Ishikawa (cell line): ENCODE results near the gene C19orf38.

ENCODE experiments used
- CEBPB ChIP-seq: IDR thresholded peaks from 2 replicates; pipeline ENCODE4 v1.6.1; 2012
- CREB1 ChIP-seq: IDR thresholded peaks from 2 replicates; pipeline ENCODE4 v1.6.1; 2012; ENCODE audit warnings: low read depth
- EGR1 ChIP-seq: IDR thresholded peaks from 2 replicates; pipeline ENCODE4 v1.6.1; 2012
- EP300 ChIP-seq: IDR thresholded peaks from 2 replicates; pipeline ENCODE4 v1.6.1; 2012; ENCODE audit warnings: borderline replicate concordance
- FOXM1 ChIP-seq: IDR thresholded peaks from 2 replicates; pipeline ENCODE4 v1.6.1; 2012; ENCODE audit warnings: low read depth, borderline replicate concordance
- MAX ChIP-seq: IDR thresholded peaks from 2 replicates; pipeline ENCODE4 v1.6.1; 2012
- NFIC ChIP-seq: IDR thresholded peaks from 2 replicates; pipeline ENCODE4 v1.6.1; 2012
- RAD21 ChIP-seq: IDR thresholded peaks from 2 replicates; pipeline ENCODE4 v1.6.1; 2012; ENCODE audit warnings: low read depth
- TAF1 ChIP-seq: IDR thresholded peaks from 2 replicates; pipeline ENCODE4 v1.6.1; 2012; ENCODE audit warnings: low read depth, mild to moderate bottlenecking
- TCF12 ChIP-seq: IDR thresholded peaks from 2 replicates; pipeline ENCODE4 v1.6.1; 2012; ENCODE audit warnings: low read depth
- TEAD4 ChIP-seq: IDR thresholded peaks from 2 replicates; pipeline ENCODE4 v1.6.1; 2012
- USF1 ChIP-seq: IDR thresholded peaks from 2 replicates; pipeline ENCODE4 v1.6.1; 2012
- YY1 ChIP-seq: IDR thresholded peaks from 2 replicates; pipeline ENCODE4 v1.6.1; 2012; ENCODE audit warnings: low read depth
- ZBTB7A ChIP-seq: IDR thresholded peaks from 2 replicates; pipeline ENCODE4 v1.6.1; 2012; ENCODE audit warnings: low read depth
- TF ChIP-seq, protein P1 (sequence below): IDR thresholded peaks from 2 replicates; pipeline ENCODE4 v1.6.1; 2012; ENCODE audit warnings: low read depth, mild to moderate bottlenecking

C19orf38 gene

DNA sequence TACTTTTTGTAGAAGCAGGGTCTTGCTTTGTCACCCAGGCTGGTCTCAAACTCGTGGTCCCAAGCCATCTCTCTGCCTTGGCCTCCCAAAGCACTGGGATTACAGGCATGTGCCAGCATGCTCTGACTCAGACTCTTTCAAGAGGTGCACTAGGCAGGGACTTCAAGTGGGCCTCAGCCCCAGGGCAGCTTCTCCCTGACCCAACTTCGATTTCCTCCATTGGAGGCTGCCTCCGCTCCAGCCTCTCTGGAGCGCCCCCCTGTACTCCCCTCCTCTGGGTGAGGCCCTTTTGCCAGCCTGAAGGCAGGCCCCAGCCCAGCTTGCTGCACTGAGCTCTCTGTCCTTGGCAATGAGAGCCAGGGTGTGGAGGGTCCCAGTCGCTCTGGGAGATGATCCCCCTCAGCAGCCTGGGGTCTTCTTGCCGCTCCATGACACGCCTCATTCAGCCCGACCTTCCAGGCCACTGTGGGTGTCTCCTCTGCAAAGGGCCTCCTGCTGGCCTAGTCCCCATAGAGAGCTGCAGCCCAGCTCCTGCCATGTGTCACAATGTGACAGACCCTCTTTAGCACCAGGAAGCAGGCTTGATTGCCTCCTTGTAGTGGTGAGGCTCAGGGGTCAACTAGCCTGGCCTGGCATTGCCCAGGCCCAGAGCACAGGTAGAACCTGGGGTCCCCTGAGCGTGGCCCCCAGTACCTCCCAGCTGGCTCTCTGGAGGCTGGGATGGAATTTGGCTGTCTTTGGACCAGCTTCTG is 39.6 kb downstream of the C19orf38 start:
- no peak for TF ChIP-seq EGR1
- no peak for TF ChIP-seq FOXM1
- no peak for TF ChIP-seq YY1
- TF ChIP-seq ZBTB7A, result 0 out of 2 replicates have a peak, but pooled peaks have one; percentile 8
- no peak for TF ChIP-seq CEBPB

DNA sequence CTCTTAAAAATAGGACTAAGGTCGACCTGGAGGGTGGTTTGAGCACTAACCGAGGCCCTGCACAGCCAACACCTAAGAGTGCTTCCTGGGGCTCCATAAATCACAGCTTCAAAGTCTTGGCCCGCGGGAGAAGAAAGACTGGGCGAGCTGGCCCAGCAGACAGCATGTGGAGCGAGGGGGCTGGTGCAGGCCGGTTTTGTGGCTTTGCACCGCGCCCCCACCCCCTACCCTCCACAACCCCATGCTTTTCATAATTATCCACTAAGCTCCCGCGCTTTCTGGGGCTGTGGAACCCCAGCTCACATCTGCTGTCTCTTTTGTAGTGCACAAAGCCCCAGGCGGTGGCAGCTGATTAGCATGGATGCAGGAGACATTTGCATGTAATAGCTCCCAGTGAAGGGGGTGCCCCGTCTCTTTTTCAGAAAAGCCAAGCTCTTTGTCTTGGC is 40.2 kb downstream of the C19orf38 start:
- TF ChIP-seq YY1, result 0 out of 2 replicates have a peak, but pooled peaks have one; percentile 18
- TF ChIP-seq FOXM1, result no peak
- peak; percentile 53; the same call in 1 of the 2 replicates for TF ChIP-seq TCF12
- no peak for TF ChIP-seq RAD21
- no peak for TF ChIP-seq CREB1
- no peak for TF ChIP-seq USF1
- TF ChIP-seq MAX, result peak; percentile 47
- peak; percentile 58; the same call in 1 of the 2 replicates for TF ChIP-seq EP300
- peak; percentile 21 for TF ChIP-seq TEAD4
- TF ChIP-seq NFIC, result peak; percentile 65

GRCh38 chr19:10889880-10890279 is 41.7 kb downstream of the C19orf38 start:
- TF ChIP-seq EP300 (no peak), TCF12 (no peak)

GRCh38 chr19:10891405-10892086 is 43.3 kb downstream of the C19orf38 start:
- peak; percentile 38 for TF ChIP-seq NFIC
- TF ChIP-seq ZBTB7A, result peak; percentile 46; the same call in 1 of the 2 replicates
- peak; percentile 75; the same call in 1 of the 2 replicates for TF ChIP-seq EP300
- TF ChIP-seq, protein P1, sequence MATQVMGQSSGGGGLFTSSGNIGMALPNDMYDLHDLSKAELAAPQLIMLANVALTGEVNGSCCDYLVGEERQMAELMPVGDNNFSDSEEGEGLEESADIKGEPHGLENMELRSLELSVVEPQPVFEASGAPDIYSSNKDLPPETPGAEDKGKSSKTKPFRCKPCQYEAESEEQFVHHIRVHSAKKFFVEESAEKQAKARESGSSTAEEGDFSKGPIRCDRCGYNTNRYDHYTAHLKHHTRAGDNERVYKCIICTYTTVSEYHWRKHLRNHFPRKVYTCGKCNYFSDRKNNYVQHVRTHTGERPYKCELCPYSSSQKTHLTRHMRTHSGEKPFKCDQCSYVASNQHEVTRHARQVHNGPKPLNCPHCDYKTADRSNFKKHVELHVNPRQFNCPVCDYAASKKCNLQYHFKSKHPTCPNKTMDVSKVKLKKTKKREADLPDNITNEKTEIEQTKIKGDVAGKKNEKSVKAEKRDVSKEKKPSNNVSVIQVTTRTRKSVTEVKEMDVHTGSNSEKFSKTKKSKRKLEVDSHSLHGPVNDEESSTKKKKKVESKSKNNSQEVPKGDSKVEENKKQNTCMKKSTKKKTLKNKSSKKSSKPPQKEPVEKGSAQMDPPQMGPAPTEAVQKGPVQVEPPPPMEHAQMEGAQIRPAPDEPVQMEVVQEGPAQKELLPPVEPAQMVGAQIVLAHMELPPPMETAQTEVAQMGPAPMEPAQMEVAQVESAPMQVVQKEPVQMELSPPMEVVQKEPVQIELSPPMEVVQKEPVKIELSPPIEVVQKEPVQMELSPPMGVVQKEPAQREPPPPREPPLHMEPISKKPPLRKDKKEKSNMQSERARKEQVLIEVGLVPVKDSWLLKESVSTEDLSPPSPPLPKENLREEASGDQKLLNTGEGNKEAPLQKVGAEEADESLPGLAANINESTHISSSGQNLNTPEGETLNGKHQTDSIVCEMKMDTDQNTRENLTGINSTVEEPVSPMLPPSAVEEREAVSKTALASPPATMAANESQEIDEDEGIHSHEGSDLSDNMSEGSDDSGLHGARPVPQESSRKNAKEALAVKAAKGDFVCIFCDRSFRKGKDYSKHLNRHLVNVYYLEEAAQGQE, result no peak
- TF ChIP-seq USF1, result peak; percentile 5; the same call in 1 of the 2 replicates
- no peak for TF ChIP-seq CREB1
- TF ChIP-seq TEAD4, result peak; percentile 65
- TF ChIP-seq RAD21, result no peak
- peak; percentile 19; the same call in 1 of the 2 replicates for TF ChIP-seq CEBPB
- 0 out of 2 replicates have a peak, but pooled peaks have one; percentile 29 for TF ChIP-seq FOXM1
- TF ChIP-seq EGR1, result no peak; the same call in 1 of the 2 replicates
- TF ChIP-seq TAF1, result no peak; the same call in 1 of the 2 replicates
- TF ChIP-seq TCF12, result peak; percentile 84
- TF ChIP-seq MAX, result peak; percentile 86
- TF ChIP-seq YY1, result no peak

DNA sequence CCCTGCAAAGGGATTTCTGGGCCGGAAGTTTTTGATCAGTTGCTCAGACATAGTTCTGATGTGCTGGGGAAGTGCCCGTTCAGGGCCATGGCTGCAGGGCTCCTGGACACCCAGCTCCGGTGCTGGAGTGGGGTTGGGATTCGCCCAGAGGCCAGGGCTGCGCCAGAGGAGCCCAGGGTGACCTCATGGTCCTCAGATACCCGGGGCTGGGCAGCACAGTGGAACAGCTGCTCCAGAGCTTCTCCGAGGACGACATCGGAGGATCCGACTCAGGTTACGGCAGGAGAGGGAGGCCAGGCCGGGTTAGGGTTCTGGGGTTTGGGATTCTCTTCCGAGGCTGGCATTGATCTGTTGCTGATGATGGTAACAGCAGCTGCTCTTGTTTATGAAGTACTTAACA is 44.0 kb downstream of the C19orf38 start:
- TF ChIP-seq TCF12 (no peak), EGR1 (no peak), ZBTB7A (no peak; the same call in 1 of the 2 replicates), NFIC (no peak), CREB1 (no peak), FOXM1 (no peak), CEBPB (no peak), EP300 (no peak), USF1 (no peak), RAD21 (no peak), TEAD4 (no peak), TAF1 (no peak), MAX (no peak), YY1 (no peak)
- TF ChIP-seq, protein P1, result no peak
